ENCODE data around the gene MORN5.

DNA sequence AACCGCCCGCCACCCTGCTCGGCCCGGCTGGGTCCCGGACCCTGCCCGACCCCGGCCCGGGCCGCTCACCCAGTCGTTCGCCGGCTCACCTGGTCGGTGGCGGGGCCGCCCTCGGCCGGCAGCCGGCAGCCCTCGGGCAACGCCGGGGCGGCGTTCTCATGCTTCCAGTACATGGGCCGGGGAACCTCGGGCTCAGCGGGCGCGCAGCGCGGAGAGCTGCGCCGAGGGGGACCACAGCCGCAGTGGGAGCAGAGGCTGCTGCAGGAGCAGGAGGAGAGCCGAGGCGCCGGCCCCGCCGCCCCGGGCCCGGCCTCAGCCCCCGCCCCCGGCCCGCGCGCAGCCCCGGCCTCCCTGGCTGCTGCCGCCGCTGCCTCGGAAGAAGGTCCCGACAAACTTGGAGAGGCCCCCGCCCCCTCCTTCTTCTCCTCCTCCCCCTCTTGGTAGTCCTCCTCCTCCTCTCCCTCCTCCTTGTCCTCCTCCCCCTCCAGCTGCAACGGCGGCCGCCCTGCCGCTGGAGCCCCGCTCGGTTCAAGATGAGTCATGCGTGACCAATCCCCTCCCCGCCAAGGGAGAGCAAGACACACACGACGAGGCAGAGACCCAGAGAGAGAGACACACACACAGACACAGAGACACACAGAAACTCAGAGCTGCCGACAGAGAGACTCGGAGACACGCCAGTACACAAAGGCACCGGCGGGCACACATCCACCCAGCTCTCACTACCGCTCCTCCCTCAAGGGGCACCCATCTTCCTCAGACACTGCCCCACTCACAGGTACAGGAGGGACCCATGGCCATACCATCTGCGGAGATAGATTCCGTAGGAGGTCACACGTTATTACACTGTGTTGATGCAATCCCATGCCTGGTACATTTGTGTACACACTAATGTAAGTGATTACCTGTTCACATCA, 69.1 kb downstream of the MORN5 start, which contains the start of gene LHX6:
- TF ChIP-seq POLR2A (IDR thresholded peaks at IDR 0.05) = no peak
- TF ChIP-seq, protein P1, sequence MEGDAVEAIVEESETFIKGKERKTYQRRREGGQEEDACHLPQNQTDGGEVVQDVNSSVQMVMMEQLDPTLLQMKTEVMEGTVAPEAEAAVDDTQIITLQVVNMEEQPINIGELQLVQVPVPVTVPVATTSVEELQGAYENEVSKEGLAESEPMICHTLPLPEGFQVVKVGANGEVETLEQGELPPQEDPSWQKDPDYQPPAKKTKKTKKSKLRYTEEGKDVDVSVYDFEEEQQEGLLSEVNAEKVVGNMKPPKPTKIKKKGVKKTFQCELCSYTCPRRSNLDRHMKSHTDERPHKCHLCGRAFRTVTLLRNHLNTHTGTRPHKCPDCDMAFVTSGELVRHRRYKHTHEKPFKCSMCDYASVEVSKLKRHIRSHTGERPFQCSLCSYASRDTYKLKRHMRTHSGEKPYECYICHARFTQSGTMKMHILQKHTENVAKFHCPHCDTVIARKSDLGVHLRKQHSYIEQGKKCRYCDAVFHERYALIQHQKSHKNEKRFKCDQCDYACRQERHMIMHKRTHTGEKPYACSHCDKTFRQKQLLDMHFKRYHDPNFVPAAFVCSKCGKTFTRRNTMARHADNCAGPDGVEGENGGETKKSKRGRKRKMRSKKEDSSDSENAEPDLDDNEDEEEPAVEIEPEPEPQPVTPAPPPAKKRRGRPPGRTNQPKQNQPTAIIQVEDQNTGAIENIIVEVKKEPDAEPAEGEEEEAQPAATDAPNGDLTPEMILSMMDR (IDR thresholded peaks at IDR 0.05) = no peak

Data from testis (tissue), 2 donors.